ENCODE measurements around the gene MICAL2. TPM values are rescaled to one million over a fixed set of nuclear protein-coding genes. Genes with fewer than 3 reads are reported as not detected.
A peak's percentile ranks its signal among the peaks of the same experiment; 100 is the strongest.

MICAL2 gene
- total and polyA plus RNA-seq, 12 donors = 8.4 to 80.5 (median 34.1) TPM

- peak in 1 of 7 donors; percentile 18 for DNase-seq
- Histone ChIP-seq H3K9me3 (replicated peaks in 1 of 3) (no peaks in the 10 kb centered on the region), H3K27ac (peak overlapping the region in 2 of 5 donors; percentile 44 to 70), H3K4me1 (replicated peaks in 1 of 2) (peaks cover 0 to 5% of the 10 kb centered on the region in 2 donors), H3K27me3 (no peaks in the 10 kb centered on the region), H3K4me3 (no peak overlapping the region), H3K36me3 (replicated peaks in 1 of 2) (no peaks in the 10 kb centered on the region)
- 58 to 83% (median 75%) methylated on average over 5 to 11 of the region's 11 CpGs for WGBS, 4 donors
- intact Hi-C loops (cut with DNase I) = no loop called here
- TF ChIP-seq POLR2A (IDR thresholded peaks at IDR 0.05) = no peak
- TF ChIP-seq CTCF (IDR thresholded peaks at IDR 0.05) = no peak
Measured at GRCh38 chr11:12220305-12220704, 109.9 kb downstream of the MICAL2 start.

GRCh38 chr11:12221051-12221535 lies 110.7 kb downstream of the MICAL2 start:
- no peak for DNase-seq
- H3K27me3 ChIP-seq = no peaks in the 10 kb centered on the region
- H3K9me3 ChIP-seq (replicated peaks in 1 of 3) = no peaks in the 10 kb centered on the region
- peaks cover 0 to 5% of the 10 kb centered on the region in 2 donors for H3K4me1 ChIP-seq (replicated peaks in 1 of 2)
- H3K27ac ChIP-seq = no peak overlapping the region
- WGBS, 4 donors = 89 to 94% (median 91%) methylated on average over 6 of the region's 6 CpGs
- no peak overlapping the region for H3K4me3 ChIP-seq
- H3K36me3 ChIP-seq (replicated peaks in 1 of 2) = no peaks in the 10 kb centered on the region
- TF ChIP-seq POLR2A (IDR thresholded peaks at IDR 0.05) (no peak), CTCF (IDR thresholded peaks at IDR 0.05) (no peak)
- intact Hi-C loops (cut with DNase I) = no loop called here

- Histone ChIP-seq H3K4me1 (replicated peaks in 1 of 2) (no peaks in the 10 kb centered on the region), H3K27ac (peak overlapping the region in 1 of 5 donors; percentile 17), H3K9me3 (replicated peaks in 1 of 3) (no peaks in the 10 kb centered on the region), H3K36me3 (replicated peaks in 1 of 2) (peaks cover 0 to 4% of the 10 kb centered on the region in 2 donors), H3K27me3 (no peaks in the 10 kb centered on the region), H3K4me3 (no peak overlapping the region)
- 60 to 78% (median 74%) methylated on average over 13 to 17 of the region's 17 CpGs for WGBS, 4 donors
- no peak for DNase-seq
- intact Hi-C loops (cut with DNase I) = no loop called here
- TF ChIP-seq CTCF (IDR thresholded peaks at IDR 0.05) (no peak), POLR2A (IDR thresholded peaks at IDR 0.05) (no peak)
Measured at GRCh38 chr11:12222055-12222792, 111.8 kb downstream of the MICAL2 start.

- WGBS, 4 donors = 73 to 83% (median 76%) methylated on average over 6 to 7 of the region's 7 CpGs
- H3K27me3 ChIP-seq = no peaks in the 10 kb centered on the region
- H3K4me1 ChIP-seq (replicated peaks in 1 of 2) = no peaks in the 10 kb centered on the region
- TF ChIP-seq POLR2A (IDR thresholded peaks at IDR 0.05) = no peak
- TF ChIP-seq CTCF (IDR thresholded peaks at IDR 0.05) = no peak
- H3K9me3 ChIP-seq (replicated peaks in 1 of 3) = no peaks in the 10 kb centered on the region
- DNase-seq = no peak
- H3K36me3 ChIP-seq (replicated peaks in 1 of 2) = peaks cover 0 to 14% of the 10 kb centered on the region in 2 donors
- intact Hi-C loops (cut with DNase I) = no loop called here
- H3K4me3 ChIP-seq = no peak overlapping the region
- H3K27ac ChIP-seq = peak overlapping the region in 1 of 5 donors; percentile 68
Measured at GRCh38 chr11:12223771-12224536, 113.6 kb downstream of the MICAL2 start.
